Breast epithelium (tissue), 4 donors: ENCODE measurements around the gene NT5DC2. TPM values are rescaled to one million over a fixed set of nuclear protein-coding genes. Genes with fewer than 3 reads are reported as not detected.
A peak's percentile ranks its signal among the peaks of the same experiment; 100 is the strongest.

Experiments used
- DNase-seq, 2 donors: peaks; one replicate each; pipeline ENCODE4 v3.0.0-alpha.2; 2019; ENCODE audit warnings: low spot score in 2 of 2
- H3K27ac ChIP-seq, 2 donors: fragments of 200-600 bp; sonication (generic) in 1 of 2; one replicate each; pipeline ENCODE4 v1.5.1; 2016 to 2019; ENCODE audit warnings: mild to moderate bottlenecking in 1 of 2
- H3K27me3 ChIP-seq, 2 donors: fragments of 200-600 bp; sonication (generic) in 1 of 2; one replicate each; pipeline versions ENCODE4 v1.5.1 to v1.6.0; 2017 to 2019; ENCODE audit warnings: control low read depth in 1 of 2, mild to moderate bottlenecking in 1 of 2
- H3K36me3 ChIP-seq: fragments of 200-600 bp; one replicate; pipeline ENCODE4 v1.5.1; 2019
- H3K4me1 ChIP-seq, 2 donors: fragments of 200-600 bp; sonication (generic); one replicate each; pipeline ENCODE4 v1.5.1; 2016 to 2019; ENCODE audit warnings: control low read depth in 1 of 2
- H3K4me3 ChIP-seq, 3 donors: fragments of 200-600 bp; sonication (generic); 1 replicate in 2 of 3; 2 replicates in 1 of 3; pipeline ENCODE4 v1.5.1; 2016 to 2019; ENCODE audit warnings: mild to moderate bottlenecking in 3 of 3, moderate library complexity in 2 of 3
- H3K9me3 ChIP-seq, 2 donors: fragments of 200-600 bp; sonication (generic) in 1 of 2; one replicate each; pipeline ENCODE4 v1.5.1; 2016 to 2019; ENCODE audit warnings: control low read depth in 1 of 2
- CTCF ChIP-seq, 3 donors: fragments of 450-650 bp; IDR thresholded peaks; one replicate each; pipeline ENCODE4 v1.5.1; 2016 to 2017; ENCODE audit warnings: antibody characterized with exemption in 3 of 3, mild to moderate bottlenecking in 3 of 3, moderate library complexity in 3 of 3
- POLR2A ChIP-seq: fragments of 450-650 bp; IDR thresholded peaks from one replicate; pipeline ENCODE4 v1.6.1; 2016; ENCODE audit warnings: antibody characterized with exemption, mild to moderate bottlenecking, moderate library complexity
- POLR2AphosphoS5 ChIP-seq, 3 donors: sonication (generic); formaldehyde crosslinking; IDR thresholded peaks; one replicate each; pipeline ENCODE4 v1.6.1; 2017; ENCODE audit warnings: antibody characterized with exemption in 3 of 3
- intact Hi-C: fragments of 100-400 bp; cut with DNase I; formaldehyde crosslinking; loops from one replicate; pipeline ENCODE4 v1.15.1; 2023; ENCODE audit warnings: low total_unique reads
- total RNA-seq, 3 donors: library from RNA; depleted of rRNA; stranded (reverse); fragments of >200 nt; gene quantifications; one replicate each; pipeline ENCODE4 v1.1.0, GENCODE V29; 2016

Gene NT5DC2
- total RNA-seq, 3 donors from 2014 or later, result 26.5 to 35.7 (median 28.6) TPM

- peak in 1 of 2 donors; percentile 39 for DNase-seq
- intact Hi-C loops, result no loop called here
- Histone ChIP-seq H3K36me3 (no peaks in the 10 kb centered on the region), H3K27me3 (no peaks in the 10 kb centered on the region), H3K27ac (peak overlapping the region; percentile 17 to 43), H3K4me1 (no peaks in the 10 kb centered on the region), H3K4me3 (no peak overlapping the region), H3K9me3 (no peaks in the 10 kb centered on the region)
- TF ChIP-seq CTCF (IDR thresholded peaks at IDR 0.05), result no peak
- no peak for TF ChIP-seq POLR2A
- no peak for TF ChIP-seq POLR2AphosphoS5 (IDR thresholded peaks at IDR 0.05)
Observed at GRCh38 chr3:52498137-52499054, 35.3 kb downstream of the NT5DC2 start.

GRCh38 chr3:52495777-52496602 is 37.7 kb downstream of the NT5DC2 start:
- Histone ChIP-seq H3K4me3 (peak overlapping the region; percentile 34 to 60 (median 41)), H3K36me3 (no peaks in the 10 kb centered on the region), H3K4me1 (no peaks in the 10 kb centered on the region), H3K27ac (peak overlapping the region in 1 of 2 donors; percentile 85), H3K9me3 (no peaks in the 10 kb centered on the region), H3K27me3 (no peaks in the 10 kb centered on the region)
- DNase-seq, result no peak
- intact Hi-C loops, result no loop called here
- peak in 1 of 3 donors; percentile 56 for TF ChIP-seq POLR2AphosphoS5 (IDR thresholded peaks at IDR 0.05)
- TF ChIP-seq CTCF (IDR thresholded peaks at IDR 0.05), result no peak

GRCh38 chr3:52494886-52495495 is 38.7 kb downstream of the NT5DC2 start, which contains the start of gene STAB1:
Gene STAB1, plus strand, starts transcription at chr3:52495338. Its CDS starts 76 bp downstream, at chr3:52495414.
- TF ChIP-seq CTCF (IDR thresholded peaks at IDR 0.05) (no peak), POLR2AphosphoS5 (IDR thresholded peaks at IDR 0.05) (peak in 1 of 3 donors; percentile 24)
- intact Hi-C loops, result no loop called here
- Histone ChIP-seq H3K27me3 (no peaks in the 10 kb centered on the region), H3K9me3 (no peaks in the 10 kb centered on the region), H3K4me3 (peak within 1 kb of the TSS; percentile 34 to 60 (median 41)), H3K36me3 (no peaks in the 10 kb centered on the region), H3K27ac (peak within 1 kb of the TSS; percentile 17 to 85), H3K4me1 (no peaks in the 10 kb centered on the region)
- DNase-seq, result peak in 1 of 2 donors; percentile 59

GRCh38 chr3:52494445-52494844 is 39.2 kb downstream of the NT5DC2 start:
- Histone ChIP-seq H3K4me3 (no peak overlapping the region), H3K36me3 (peaks cover 4% of the 10 kb centered on the region), H3K4me1 (no peaks in the 10 kb centered on the region), H3K27ac (peak overlapping the region; percentile 17 to 85), H3K9me3 (no peaks in the 10 kb centered on the region), H3K27me3 (no peaks in the 10 kb centered on the region)
- DNase-seq, result no peak
- intact Hi-C loops, result no loop called here
- TF ChIP-seq CTCF (IDR thresholded peaks at IDR 0.05) (no peak), POLR2AphosphoS5 (IDR thresholded peaks at IDR 0.05) (no peak), POLR2A (no peak)
